HFF-Myc (cell line): ENCODE data around the gene UGCG.
"Not testable (repeated sequence)": the region's sequence is repeated elsewhere in the genome, so short reads cannot be mapped to it uniquely, and the experiment has no call there.

Experiments used
- DNase-seq: peaks from one replicate; pipeline ENCODE4 v3.0.0-alpha.2; 2011; ENCODE audit warnings: low read depth; ENCODE audit errors: extremely low read depth
- H3K4me3 ChIP-seq: replicated peaks from 2 replicates; pipeline ENCODE4 v1.5.1; 2011; ENCODE audit warnings: low read depth, mild to moderate bottlenecking, control low read depth, low read length
- CTCF ChIP-seq: IDR thresholded peaks from 2 replicates; pipeline ENCODE4 v1.5.1; 2012; ENCODE audit warnings: mild to moderate bottlenecking, low read depth, low read length, control low read depth; ENCODE audit errors: missing control alignments

Gene UGCG

GRCh38 chr9:111939322-111939721 is 42.7 kb downstream of the UGCG start:
- no peak for DNase-seq
- no peak for TF ChIP-seq CTCF

GRCh38 chr9:111940697-111941096 is 44.1 kb downstream of the UGCG start:
- H3K4me3 ChIP-seq, result no peak overlapping the region
- TF ChIP-seq CTCF, result no peak
- DNase-seq, result no peak

More at GRCh38 chr9:111939322-111939721, 42.7 kb downstream of the UGCG start:
- H3K4me3 ChIP-seq, result no peak overlapping the region

- DNase-seq, result no peak
- no peak for TF ChIP-seq CTCF
- no peak overlapping the region for H3K4me3 ChIP-seq
These were observed 46.6 kb downstream of the UGCG start for GRCh38 chr9:111943200-111943599.

- no peak for DNase-seq
- no peak overlapping the region for H3K4me3 ChIP-seq
- TF ChIP-seq CTCF, result no peak
These were observed 47.1 kb downstream of the UGCG start for GRCh38 chr9:111943746-111944145.

GRCh38 chr9:111944241-111944866 is 47.7 kb downstream of the UGCG start:
- DNase-seq, result no peak
- H3K4me3 ChIP-seq, result no peak overlapping the region
- TF ChIP-seq CTCF, result no peak

- H3K4me3 ChIP-seq, result no peak overlapping the region
- DNase-seq, result no peak
- no peak for TF ChIP-seq CTCF
These were observed 48.6 kb downstream of the UGCG start for GRCh38 chr9:111945216-111945615.

- H3K4me3 ChIP-seq, DNase-seq: not testable (repeated sequence)
These were observed 51.5 kb downstream of the UGCG start for GRCh38 chr9:111948109-111948508.
